Vagina (tissue), 2 donors: ENCODE measurements around the gene TRAPPC2. TPM values are rescaled to one million over a fixed set of nuclear protein-coding genes. Genes with fewer than 3 reads are reported as not detected.
"Not testable (repeated sequence)": the region's sequence is repeated elsewhere in the genome, so short reads cannot be mapped to it uniquely, and the experiment has no call there.

Source experiments
- DNase-seq, 2 donors: peaks; one replicate each; pipeline ENCODE4 v3.0.0-alpha.2; 2017; ENCODE audit errors: extremely low spot score in 2 of 2
- H3K27ac ChIP-seq: fragments of 200-600 bp; sonication (generic); one replicate; pipeline ENCODE4 v1.5.1; 2019
- H3K27me3 ChIP-seq: fragments of 200-600 bp; sonication (generic); one replicate; pipeline ENCODE4 v1.5.1; 2019
- H3K36me3 ChIP-seq, 2 donors: fragments of 200-600 bp; sonication (generic); one replicate each; pipeline ENCODE4 v1.5.1; 2017 to 2019
- H3K4me1 ChIP-seq: fragments of 200-600 bp; sonication (generic); one replicate; pipeline ENCODE4 v1.5.1; 2019
- H3K4me3 ChIP-seq, 2 donors: fragments of 200-600 bp; sonication (generic); 1 replicate in 1 of 2; 2 replicates in 1 of 2; pipeline ENCODE4 v1.5.1; 2016 to 2019
- H3K9me3 ChIP-seq: fragments of 200-600 bp; sonication (generic); one replicate; pipeline ENCODE4 v1.5.1; 2019
- POLR2A ChIP-seq, 2 donors: fragments of 450-650 bp; IDR thresholded peaks; one replicate each; pipeline ENCODE4 v1.6.1; 2017; ENCODE audit warnings: antibody characterized with exemption in 2 of 2, mild to moderate bottlenecking in 2 of 2, moderate library complexity in 2 of 2
- POLR2AphosphoS5 ChIP-seq, 2 donors: sonication (generic); formaldehyde crosslinking; IDR thresholded peaks; one replicate each; pipeline ENCODE4 v1.9.0; 2017; ENCODE audit warnings: antibody characterized with exemption in 2 of 2, mild to moderate bottlenecking in 2 of 2, low read depth in 1 of 2; ENCODE audit not compliant: insufficient read depth in 1 of 2
- intact Hi-C: fragments of 100-400 bp; cut with DNase I; formaldehyde crosslinking; loops from one replicate; pipeline ENCODE4 v1.15.1; 2023
- total RNA-seq: library from RNA; depleted of rRNA; stranded (reverse); fragments of >200 nt; gene quantifications from one replicate; pipeline ENCODE4 v1.2.3, GENCODE V29; 2016
- TF ChIP-seq, protein P1 (sequence below), 3 experiments: fragments of 450-650 bp in 2 of 3; fragments of 200-600 bp in 1 of 3; sonication (generic) in 1 of 3; IDR thresholded peaks; one replicate each; pipeline ENCODE4 v1.5.1; 2017 to 2019; ENCODE audit warnings: antibody characterized with exemption in 3 of 3, mild to moderate bottlenecking in 2 of 3, moderate library complexity in 2 of 3

Gene TRAPPC2
- total RNA-seq, 1 donor from 2014 or later = 14.2 TPM

DNA sequence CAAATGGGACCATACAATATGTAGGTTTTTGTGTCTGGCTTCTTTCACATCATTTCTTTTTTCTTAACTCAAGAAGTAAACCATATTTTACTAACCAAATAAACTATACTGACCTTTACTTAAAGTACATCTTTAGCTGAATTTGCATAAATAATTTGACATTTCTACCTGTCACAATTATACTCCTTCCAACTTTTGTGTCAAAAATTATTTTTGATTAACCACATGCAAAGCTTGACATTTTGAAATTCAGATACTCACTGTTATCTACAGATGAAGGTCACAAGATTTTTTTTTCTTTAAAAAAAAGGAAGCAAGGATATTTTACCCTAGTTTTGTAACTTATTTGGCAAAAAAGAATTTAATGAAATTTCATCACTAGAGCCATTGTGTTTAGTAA is 57.5 kb downstream of the TRAPPC2 start:
- no peak overlapping the region for H3K27ac ChIP-seq
- intact Hi-C loops = no loop called here
- H3K9me3 ChIP-seq = no peaks in the 10 kb centered on the region
- H3K27me3 ChIP-seq = no peaks in the 10 kb centered on the region
- H3K4me1 ChIP-seq = no peaks in the 10 kb centered on the region
- no peak for TF ChIP-seq POLR2A (IDR thresholded peaks at IDR 0.05)
- no peak for TF ChIP-seq POLR2AphosphoS5 (IDR thresholded peaks at IDR 0.05; ENCODE audit: insufficient read depth in 1 of 2, low read depth in 1 of 2)
- TF ChIP-seq, protein P1, sequence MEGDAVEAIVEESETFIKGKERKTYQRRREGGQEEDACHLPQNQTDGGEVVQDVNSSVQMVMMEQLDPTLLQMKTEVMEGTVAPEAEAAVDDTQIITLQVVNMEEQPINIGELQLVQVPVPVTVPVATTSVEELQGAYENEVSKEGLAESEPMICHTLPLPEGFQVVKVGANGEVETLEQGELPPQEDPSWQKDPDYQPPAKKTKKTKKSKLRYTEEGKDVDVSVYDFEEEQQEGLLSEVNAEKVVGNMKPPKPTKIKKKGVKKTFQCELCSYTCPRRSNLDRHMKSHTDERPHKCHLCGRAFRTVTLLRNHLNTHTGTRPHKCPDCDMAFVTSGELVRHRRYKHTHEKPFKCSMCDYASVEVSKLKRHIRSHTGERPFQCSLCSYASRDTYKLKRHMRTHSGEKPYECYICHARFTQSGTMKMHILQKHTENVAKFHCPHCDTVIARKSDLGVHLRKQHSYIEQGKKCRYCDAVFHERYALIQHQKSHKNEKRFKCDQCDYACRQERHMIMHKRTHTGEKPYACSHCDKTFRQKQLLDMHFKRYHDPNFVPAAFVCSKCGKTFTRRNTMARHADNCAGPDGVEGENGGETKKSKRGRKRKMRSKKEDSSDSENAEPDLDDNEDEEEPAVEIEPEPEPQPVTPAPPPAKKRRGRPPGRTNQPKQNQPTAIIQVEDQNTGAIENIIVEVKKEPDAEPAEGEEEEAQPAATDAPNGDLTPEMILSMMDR (IDR thresholded peaks at IDR 0.05) = no peak
- H3K36me3 ChIP-seq = no peaks in the 10 kb centered on the region
- no peak for DNase-seq
- no peak overlapping the region for H3K4me3 ChIP-seq

DNA sequence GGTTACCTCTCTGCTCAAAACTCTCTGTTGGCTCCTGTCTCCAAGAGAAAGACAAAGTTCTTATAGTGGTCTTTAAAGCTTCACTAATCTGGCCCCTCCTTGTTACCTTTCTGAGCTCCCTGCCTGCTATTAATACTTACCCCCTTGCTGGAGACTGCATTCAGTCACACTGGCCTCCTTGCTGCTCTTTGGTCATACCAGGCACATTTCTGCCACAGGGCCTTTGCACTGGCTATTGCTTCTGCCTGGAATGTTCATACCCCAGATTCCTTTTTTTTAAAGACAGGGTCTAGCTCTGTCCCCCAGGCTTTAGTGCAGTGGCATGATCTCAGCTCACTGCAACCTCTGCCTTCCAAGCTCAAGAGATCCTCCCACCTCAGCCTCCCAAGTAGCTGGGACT is 61.4 kb downstream of the TRAPPC2 start:
- Histone ChIP-seq H3K4me1 (peaks cover 5% of the 10 kb centered on the region), H3K27ac (no peak overlapping the region), H3K9me3 (no peaks in the 10 kb centered on the region), H3K36me3 (no peaks in the 10 kb centered on the region), H3K27me3 (no peaks in the 10 kb centered on the region), H3K4me3 (no peak overlapping the region)
- TF ChIP-seq POLR2AphosphoS5 (IDR thresholded peaks at IDR 0.05; ENCODE audit: insufficient read depth in 1 of 2, low read depth in 1 of 2) (no peak), POLR2A (IDR thresholded peaks at IDR 0.05) (no peak)
- TF ChIP-seq, protein P1 (IDR thresholded peaks at IDR 0.05) = no peak
- intact Hi-C loops = no loop called here
- DNase-seq = no peak

DNA sequence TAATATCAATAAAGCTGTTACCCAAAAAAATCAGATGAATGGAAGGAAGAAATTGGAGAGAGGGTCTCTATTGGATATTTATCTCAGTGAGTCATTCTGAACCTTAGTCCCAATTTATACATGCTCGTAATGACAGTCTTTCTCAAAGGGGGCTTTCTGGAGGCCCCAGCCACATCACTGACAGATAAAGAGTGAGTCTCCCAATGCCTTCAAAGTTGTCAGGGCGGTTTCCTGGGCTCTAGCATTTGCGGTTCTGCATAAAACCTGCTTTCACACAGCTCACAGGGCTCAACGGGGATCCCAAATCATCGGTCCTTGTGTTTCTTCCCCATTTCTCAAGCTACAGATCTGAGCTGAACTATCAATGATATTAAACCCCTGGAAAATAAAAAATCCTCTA is 64.2 kb downstream of the TRAPPC2 start:
- TF ChIP-seq, protein P1 (IDR thresholded peaks at IDR 0.05) = no peak
- TF ChIP-seq POLR2AphosphoS5 (IDR thresholded peaks at IDR 0.05; ENCODE audit: insufficient read depth in 1 of 2, low read depth in 1 of 2) (no peak), POLR2A (IDR thresholded peaks at IDR 0.05) (no peak)
- Histone ChIP-seq H3K9me3 (no peaks in the 10 kb centered on the region), H3K27ac (no peak overlapping the region), H3K4me1 (peaks cover 5% of the 10 kb centered on the region), H3K4me3 (no peak overlapping the region), H3K36me3 (no peaks in the 10 kb centered on the region), H3K27me3 (no peaks in the 10 kb centered on the region)
- no peak for DNase-seq
- intact Hi-C loops = no loop called here

DNA sequence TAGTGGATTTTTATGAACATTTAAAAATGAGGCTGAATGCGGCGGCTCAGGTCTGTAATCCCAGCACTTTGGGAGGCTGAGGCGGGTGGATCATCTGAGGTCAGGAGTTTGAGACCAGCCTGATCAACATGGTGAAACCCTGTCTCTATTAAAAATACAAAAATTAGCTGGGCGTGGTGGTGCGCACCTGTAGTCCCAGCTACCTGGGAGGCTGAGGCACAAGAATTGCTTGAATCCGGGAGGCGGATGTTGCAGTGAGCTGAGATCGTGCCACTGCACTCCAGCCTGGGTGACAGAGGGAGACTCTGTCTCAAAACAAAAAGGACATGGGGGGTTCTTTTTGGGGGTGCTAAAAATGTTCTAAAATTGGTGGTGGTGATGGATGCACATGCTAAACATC is 64.7 kb downstream of the TRAPPC2 start:
- not testable (repeated sequence) for DNase-seq, H3K27me3 ChIP-seq, H3K4me1 ChIP-seq, H3K9me3 ChIP-seq, H3K4me3 ChIP-seq, H3K36me3 ChIP-seq
- intact Hi-C loops = loop anchor here (10.0 kb wide), 1 partner anchor 165 kb away; no protein-coding TSS in a partner anchor
- H3K27ac ChIP-seq = peak overlapping the region; percentile 62

DNA sequence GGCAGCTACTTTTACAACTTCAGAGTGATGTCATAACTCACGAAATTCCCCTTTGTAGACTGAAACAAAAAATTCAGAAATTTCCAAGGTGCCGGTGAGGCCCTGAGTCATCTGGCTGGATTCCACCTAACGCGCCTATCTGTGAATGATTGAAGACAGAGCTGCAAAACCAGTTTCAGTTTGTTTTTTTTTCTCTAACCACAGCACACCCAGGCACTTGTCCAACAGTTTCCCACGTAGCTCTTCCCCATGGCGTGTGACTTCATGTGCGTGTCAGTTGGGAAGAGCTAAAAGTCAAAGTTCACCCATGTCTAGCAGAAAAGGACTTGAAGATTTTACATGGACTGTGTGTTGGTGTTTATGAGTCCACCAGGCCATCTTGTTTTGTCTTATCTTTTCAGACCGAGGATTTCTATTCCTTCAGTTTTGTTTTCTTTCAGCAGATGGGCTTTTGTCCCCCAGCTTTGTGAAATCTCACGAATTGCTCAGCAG is 65.1 kb downstream of the TRAPPC2 start:
- Histone ChIP-seq H3K4me3 (peak overlapping the region in 1 of 2 donors; percentile 9), H3K36me3 (no peaks in the 10 kb centered on the region), H3K9me3 (no peaks in the 10 kb centered on the region), H3K27ac (peak overlapping the region; percentile 62), H3K27me3 (no peaks in the 10 kb centered on the region), H3K4me1 (peaks cover 5% of the 10 kb centered on the region)
- TF ChIP-seq POLR2AphosphoS5 (IDR thresholded peaks at IDR 0.05; ENCODE audit: insufficient read depth in 1 of 2, low read depth in 1 of 2) = peak in 1 of 2 donors; percentile 72
- TF ChIP-seq, protein P1 (IDR thresholded peaks at IDR 0.05) = no peak
- TF ChIP-seq POLR2A (IDR thresholded peaks at IDR 0.05) = no peak
- no peak for DNase-seq
- intact Hi-C loops = loop anchor here (10.0 kb wide), 1 partner anchor 164 kb away; no protein-coding TSS in a partner anchor
